GM19463 (cell line): ENCODE results near the gene DNM1L.
A peak's percentile ranks its signal among the peaks of the same experiment; 100 is the strongest.

ENCODE experiments used
- ATAC-seq: cut with Tn5 transposase; IDR thresholded peaks from one replicate; pipeline ENCODE4 v1.9.1; 2021; ENCODE audit warnings: mild to moderate bottlenecking, moderate library complexity; ENCODE audit not compliant: unreplicated experiment

DNM1L gene

GRCh38 chr12:32755654-32756475, 76.8 kb downstream of the DNM1L start, which contains the start of gene YARS2:
TSS of gene YARS2 (minus strand) at chr12:32755897. CDS start at chr12:32755874, 23 bp downstream.
- ATAC-seq: peak; percentile 84

GRCh38 chr12:32756476-32757066, 77.5 kb downstream of the DNM1L start:
- no peak for ATAC-seq

DNA sequence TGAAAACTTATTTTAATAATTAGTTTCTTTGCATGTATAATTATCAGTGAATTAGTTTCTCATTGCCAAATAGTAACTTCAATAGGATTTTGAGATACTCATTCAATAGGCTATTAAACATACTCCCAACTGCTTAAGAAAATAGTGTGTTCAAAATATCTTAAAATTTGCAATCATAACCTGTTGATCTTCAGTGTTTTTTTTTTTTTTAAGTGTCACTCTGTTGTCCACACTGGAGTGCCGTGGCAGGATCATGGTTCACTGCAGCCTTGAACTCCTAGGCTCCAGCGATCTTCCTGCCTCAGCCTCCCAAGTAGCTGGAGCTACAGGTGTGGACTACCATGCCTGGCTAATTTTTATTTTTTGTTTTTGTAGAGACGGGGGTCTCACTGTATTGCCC, 78.1 kb downstream of the DNM1L start:
- ATAC-seq: no peak

DNA sequence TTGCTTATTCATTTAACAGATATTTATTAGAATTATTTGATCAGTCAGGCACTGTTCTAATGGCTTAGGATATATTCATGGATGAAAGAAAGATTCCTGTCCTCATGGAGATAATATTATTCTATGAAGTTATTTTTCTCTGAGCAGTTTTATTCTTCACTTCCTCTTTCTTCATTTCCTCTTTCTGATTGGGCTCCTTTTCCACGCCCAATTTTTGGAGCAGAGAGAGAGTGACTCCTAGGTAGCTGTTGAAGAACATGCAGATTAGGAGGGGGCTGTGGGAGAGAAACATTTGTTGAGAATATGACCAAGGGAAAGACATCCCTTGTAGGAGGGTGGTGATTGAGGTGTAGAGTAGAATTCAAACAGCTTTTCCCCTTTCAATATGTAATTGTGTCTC, 82.6 kb downstream of the DNM1L start:
- ATAC-seq: peak; percentile 56

DNA sequence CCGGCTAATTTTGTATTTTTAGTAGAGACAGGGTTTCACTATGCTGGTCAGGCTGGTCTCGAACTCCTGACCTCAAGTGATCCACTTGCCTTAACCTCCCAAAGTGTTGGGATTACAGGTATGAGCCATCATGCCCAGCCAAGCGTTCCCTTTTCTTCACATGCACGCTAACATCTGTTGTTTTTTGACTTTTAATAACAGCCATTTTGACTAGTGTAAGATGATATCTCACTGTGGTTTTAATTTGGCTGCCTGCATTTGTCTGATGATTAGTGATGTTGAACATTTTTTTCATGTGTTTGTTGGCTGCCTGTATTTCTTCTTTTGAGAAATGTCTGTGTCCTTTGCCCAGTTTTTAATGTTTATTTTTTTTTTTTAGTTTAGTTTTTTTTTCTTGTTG, 86.8 kb downstream of the DNM1L start:
- ATAC-seq: no peak

DNA sequence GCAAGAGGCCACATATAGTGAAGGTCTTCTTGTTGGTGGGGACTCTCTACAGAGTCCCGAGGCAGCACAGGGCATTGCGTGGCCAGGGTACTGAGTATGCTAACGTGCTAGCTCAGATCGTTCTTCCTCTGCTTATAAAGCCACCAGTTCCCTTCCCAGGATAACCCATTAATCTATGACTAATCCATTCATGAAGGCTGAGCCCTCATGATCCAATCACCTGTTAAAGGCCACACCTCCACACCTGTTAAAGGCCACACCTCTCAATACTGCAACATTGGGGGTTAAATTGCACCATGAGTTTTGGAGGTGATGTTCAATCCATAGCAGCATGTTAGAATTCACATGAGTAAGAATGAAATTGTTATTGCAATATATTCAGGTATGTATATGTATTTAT, 89.4 kb downstream of the DNM1L start:
- no peak for ATAC-seq

GRCh38 chr12:32770141-32770540, 91.0 kb downstream of the DNM1L start:
- ATAC-seq: no peak

- no peak for ATAC-seq
Measured at GRCh38 chr12:32773691-32774090, 94.6 kb downstream of the DNM1L start.

- no peak for ATAC-seq
Measured at GRCh38 chr12:32776258-32776657, 97.2 kb downstream of the DNM1L start.

- ATAC-seq: peak; percentile 71
Measured at GRCh38 chr12:32777159-32777558, 98.1 kb downstream of the DNM1L start.

GRCh38 chr12:32777691-32778175, 98.6 kb downstream of the DNM1L start:
- ATAC-seq: no peak

GRCh38 chr12:32780071-32780470, 101.0 kb downstream of the DNM1L start:
- no peak for ATAC-seq

DNA sequence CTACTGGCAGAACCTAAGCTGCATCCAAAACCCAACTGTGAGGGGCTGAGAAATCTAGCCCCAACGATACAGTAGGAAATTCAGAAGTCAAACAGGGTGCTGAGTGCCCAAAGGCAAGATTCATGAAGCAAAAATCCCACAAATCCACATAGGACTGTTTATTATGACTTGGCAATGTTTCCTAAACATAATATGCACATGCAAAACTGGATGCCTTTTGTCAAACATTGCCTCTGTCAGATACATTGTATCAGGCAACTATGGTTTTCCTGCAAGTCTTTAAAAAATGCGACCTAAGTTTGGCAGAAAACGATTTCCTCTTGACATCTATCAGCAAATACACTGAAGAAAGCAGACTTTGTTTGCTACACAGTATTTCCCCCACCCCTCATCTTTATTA, 103.9 kb downstream of the DNM1L start:
- ATAC-seq: no peak

- no peak for ATAC-seq
Measured at GRCh38 chr12:32785557-32785956, 106.5 kb downstream of the DNM1L start.

- peak; percentile 42 for ATAC-seq
Measured at GRCh38 chr12:32788405-32788804, 109.3 kb downstream of the DNM1L start.

- no peak for ATAC-seq
Measured at GRCh38 chr12:32789446-32789845, 110.3 kb downstream of the DNM1L start.

- no peak for ATAC-seq
Measured at GRCh38 chr12:32789916-32790315, 110.8 kb downstream of the DNM1L start.

GRCh38 chr12:32794281-32794680, 115.2 kb downstream of the DNM1L start:
- ATAC-seq: no peak
